HG03066 (cell line): Measurements from ENCODE around the gene PALMD.

Experiments used
- ATAC-seq: cut with Tn5 transposase; IDR thresholded peaks from one replicate; pipeline ENCODE4 v1.9.1; 2021; ENCODE audit warnings: low read depth; ENCODE audit not compliant: unreplicated experiment

The PALMD gene

GRCh38 chr1:99645699-99646531, at the start of gene PALMD:
Gene PALMD (plus strand): TSS chr1:99646113. CDS start chr1:99646318, 205 bp downstream.
- no peak for ATAC-seq

GRCh38 chr1:99598738-99599411, 47.0 kb upstream of the PALMD start:
- no peak for ATAC-seq

GRCh38 chr1:99599678-99600175, 46.2 kb upstream of the PALMD start:
- ATAC-seq = no peak

- no peak for ATAC-seq
These were observed 45.1 kb upstream of the PALMD start for GRCh38 chr1:99600782-99601181.

- ATAC-seq = no peak
These were observed 44.7 kb upstream of the PALMD start for GRCh38 chr1:99601208-99601607.

GRCh38 chr1:99601709-99602403, 44.1 kb upstream of the PALMD start:
- no peak for ATAC-seq

- ATAC-seq = no peak
These were observed 43.4 kb upstream of the PALMD start for GRCh38 chr1:99602404-99602969.

GRCh38 chr1:99603699-99604560, 42.0 kb upstream of the PALMD start:
- no peak for ATAC-seq

GRCh38 chr1:99606306-99606705, 39.6 kb upstream of the PALMD start:
- ATAC-seq = no peak

- no peak for ATAC-seq
These were observed 38.3 kb upstream of the PALMD start for GRCh38 chr1:99607590-99607989.

- ATAC-seq = no peak
These were observed 37.9 kb upstream of the PALMD start for GRCh38 chr1:99608058-99608457.

- no peak for ATAC-seq
These were observed 32.2 kb upstream of the PALMD start for GRCh38 chr1:99613716-99614115.

- ATAC-seq = no peak
These were observed 31.2 kb upstream of the PALMD start for GRCh38 chr1:99614728-99615127.

- no peak for ATAC-seq
These were observed 26.3 kb upstream of the PALMD start for GRCh38 chr1:99619583-99619982.

GRCh38 chr1:99621340-99621901, 24.5 kb upstream of the PALMD start:
- ATAC-seq = no peak

GRCh38 chr1:99622702-99623347, 23.1 kb upstream of the PALMD start:
- no peak for ATAC-seq

- no peak for ATAC-seq
These were observed 22.4 kb upstream of the PALMD start for GRCh38 chr1:99623554-99623953.

GRCh38 chr1:99627615-99628014, 18.3 kb upstream of the PALMD start:
- no peak for ATAC-seq

GRCh38 chr1:99629164-99629563, 16.7 kb upstream of the PALMD start:
- no peak for ATAC-seq
